GM19240 (cell line): ENCODE results near the gene DOCK4.
A peak's percentile ranks its signal among the peaks of the same experiment; 100 is the strongest.

Experiments
- DNase-seq: peaks from one replicate; pipeline ENCODE4 v3.0.0; 2011; ENCODE audit warnings: low spot score; ENCODE audit not compliant: insufficient read length

DOCK4 gene

DNA sequence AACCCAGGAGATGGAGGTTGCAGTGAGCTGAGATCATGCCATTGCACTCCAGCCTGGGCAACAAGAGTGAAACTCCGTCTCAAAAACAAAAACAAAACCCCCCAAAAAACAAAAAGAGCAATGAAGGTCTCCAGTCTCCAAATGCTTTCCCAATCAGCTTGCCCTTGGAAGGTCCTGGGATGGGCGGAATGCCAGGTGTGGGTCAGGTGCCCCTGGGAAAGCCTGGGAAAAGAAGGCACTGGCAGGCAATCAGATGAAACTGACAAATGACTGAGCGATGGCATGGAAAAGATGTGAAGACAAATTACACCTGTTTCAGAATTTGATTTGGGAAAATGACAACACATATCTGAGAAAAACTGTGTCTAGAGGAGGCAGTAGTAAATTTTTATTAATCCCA, 433.5 kb downstream of the DOCK4 start:
- no peak for DNase-seq

DNA sequence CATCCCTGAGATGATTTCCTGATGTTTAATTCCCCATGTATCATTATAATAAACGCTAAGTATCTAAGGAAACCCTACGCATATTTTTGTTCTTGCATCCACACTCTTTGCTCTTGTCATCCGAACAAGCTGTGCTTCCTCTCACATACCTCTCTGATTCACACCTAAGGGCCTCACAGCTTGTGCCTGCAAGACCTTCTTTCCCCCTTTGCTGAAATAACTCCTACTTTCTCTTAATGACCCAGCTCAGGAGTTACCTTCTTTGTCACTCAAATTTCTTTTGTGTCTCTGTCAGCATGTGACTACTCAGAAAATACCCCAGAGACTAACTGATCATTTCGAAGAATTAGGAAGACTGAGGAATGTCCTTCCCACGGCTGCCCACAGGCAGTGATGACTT, 434.6 kb downstream of the DOCK4 start:
- no peak for DNase-seq

DNA sequence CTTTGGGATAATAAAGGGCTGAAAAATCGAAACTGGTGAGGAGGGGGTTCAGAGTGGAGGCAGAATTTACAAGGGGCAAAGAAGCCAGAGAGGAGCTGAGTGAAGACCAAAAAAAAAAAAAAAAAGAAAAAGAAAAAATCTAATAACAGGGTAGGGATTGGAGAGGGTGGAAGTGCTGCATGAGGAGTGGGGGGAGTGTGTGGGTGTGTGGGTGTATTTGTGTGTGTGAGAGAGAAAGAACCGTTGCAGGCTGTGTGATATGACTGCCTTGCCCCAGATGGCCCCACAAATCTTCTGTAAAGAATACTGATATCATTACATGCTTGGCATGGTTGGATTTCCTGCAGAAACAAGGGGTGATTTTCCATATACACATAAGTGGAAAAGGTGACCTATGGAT, 436.1 kb downstream of the DOCK4 start:
- DNase-seq, result no peak

DNA sequence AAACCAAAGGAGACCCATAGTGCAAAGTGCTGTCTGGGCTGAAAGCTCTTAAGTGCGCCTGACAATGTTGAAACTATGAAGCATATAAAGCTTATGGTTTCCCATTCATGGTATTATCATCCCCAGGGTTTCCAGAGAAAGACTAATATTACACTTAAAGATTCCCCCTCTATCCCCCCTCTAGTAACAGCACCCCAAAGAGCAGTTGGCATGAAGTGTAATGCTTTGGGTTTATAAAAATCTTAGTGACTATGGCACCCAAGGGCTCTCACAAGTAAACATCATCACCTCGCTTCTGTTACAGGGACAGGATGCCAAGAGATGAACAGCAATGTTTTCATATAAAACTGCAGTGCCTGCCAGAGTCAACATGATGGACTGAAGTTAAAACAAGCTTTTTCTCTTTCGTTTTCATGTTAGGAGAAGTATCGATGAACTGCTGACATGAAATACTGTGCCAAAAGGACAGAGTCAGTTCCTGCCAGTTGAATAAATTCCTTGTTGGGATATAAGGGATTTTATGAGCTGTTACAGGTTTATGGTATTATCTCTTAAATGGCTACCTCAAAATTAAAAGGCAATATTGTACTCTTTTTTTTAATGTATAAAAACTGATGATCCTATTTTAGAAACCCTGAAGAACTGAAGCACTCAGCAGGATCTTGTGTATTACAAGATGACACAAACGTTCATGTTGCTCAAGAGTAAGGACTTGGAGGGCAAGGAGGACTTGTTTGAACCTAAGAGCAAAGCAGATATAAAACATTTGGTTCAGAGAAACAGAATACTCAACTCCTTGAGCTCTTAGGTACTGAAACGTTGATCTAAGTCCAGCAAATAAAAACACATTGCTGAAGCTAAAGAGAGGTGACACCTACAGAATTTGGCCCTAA, 440.2 kb downstream of the DOCK4 start:
- no peak for DNase-seq

DNA sequence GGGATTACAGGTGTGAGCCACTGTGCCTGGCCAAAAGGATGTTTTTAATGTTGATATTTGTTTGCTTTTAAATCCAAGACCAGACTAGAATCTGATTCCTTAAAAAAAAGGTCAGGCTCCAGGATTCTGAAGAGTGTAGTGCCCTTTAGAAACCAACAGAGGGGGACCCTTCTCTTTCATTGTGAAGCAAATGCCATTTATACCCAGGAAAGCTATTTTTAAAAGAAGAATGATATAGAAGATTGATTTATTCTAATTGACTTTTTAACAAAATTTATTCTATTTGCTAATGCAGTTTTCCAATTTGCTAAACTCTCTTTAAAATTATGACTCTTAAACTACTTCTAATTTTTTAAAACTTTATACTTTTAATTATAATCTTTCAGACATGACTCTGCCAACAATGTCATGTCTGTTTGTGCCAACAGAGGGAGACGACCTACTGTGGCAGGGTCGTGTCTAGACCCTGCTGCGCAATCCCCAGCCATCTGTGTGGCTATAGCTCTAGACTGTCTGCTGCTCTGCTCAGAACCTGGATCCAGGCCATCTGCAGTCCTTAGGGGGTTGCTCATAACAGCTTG, 442.9 kb downstream of the DOCK4 start:
- DNase-seq, result no peak

DNA sequence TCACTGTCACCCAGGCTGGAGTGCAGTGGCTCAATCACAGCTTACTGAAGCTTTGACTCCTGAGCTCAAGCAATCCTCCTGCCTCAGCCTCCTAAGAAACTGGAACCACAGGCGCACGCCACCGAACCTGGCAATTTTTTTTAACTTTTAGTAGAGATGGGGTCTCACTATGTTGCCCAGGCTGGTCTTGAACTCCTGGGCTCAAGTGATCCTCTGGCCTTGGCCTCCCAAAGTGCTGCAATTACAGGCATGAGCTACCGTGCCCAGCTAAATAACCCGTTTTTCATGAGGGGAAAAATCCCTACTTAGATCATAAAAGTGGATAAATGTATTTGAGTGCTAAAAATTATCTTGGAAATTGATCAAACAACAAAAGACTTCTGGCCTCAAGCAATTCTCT, 443.4 kb downstream of the DOCK4 start:
- no peak for DNase-seq

DNA sequence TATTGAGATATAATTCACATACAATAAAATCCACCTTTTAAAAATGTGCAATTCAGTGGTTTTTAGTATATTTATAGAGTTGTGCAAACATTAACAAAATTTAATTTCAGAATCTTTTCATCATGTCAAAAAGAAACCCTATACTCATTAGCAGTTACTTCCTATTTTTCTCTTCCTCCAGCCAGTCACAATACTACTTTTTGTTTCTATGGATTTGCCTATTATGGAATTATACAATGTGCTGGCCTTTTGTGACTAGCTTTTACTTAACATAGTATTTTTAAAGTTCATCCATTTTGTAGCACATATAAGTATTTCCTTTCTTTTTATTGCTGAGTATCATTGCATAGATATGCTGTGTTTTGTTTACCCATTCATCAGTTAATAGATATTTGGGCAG, 444.0 kb downstream of the DOCK4 start:
- DNase-seq, result no peak

DNA sequence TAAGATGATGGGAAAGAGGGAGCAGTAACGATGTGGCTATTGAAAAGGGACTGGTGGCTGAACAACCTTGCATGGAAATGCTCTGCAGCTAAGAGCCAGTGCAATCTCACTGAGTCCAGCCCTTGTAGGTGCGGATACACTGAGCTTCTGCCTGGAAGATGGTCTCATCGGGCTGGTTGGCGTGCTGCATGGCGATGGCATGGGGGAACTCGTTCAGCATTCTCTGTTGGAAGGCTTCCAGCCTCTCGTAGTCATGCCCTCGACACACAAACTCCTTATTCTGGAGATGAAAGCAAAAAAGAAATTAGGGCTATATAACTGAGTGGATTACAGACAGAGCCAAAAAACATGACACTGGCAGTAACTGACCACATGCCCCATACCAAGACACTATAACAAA, 446.2 kb downstream of the DOCK4 start:
- DNase-seq, result no peak

DNA sequence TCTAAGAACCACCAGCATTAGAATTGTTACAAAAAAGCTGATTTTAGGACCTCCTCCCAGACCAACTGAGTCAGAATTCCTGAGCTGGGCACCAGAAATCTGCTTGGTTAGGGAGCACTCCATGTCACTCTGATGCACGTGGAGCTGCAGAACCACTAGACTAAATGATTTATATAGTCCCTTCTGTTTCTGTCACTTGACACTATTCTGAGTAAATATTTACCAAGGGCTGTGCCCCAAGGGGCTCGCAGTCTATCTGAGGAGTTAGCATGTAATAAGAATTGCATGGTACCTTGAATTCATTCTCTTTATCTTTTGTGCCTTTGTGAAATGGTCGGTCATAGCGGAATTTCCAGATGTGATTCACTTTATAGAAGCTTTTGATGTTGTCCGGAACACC, 447.9 kb downstream of the DOCK4 start:
- no peak for DNase-seq

DNA sequence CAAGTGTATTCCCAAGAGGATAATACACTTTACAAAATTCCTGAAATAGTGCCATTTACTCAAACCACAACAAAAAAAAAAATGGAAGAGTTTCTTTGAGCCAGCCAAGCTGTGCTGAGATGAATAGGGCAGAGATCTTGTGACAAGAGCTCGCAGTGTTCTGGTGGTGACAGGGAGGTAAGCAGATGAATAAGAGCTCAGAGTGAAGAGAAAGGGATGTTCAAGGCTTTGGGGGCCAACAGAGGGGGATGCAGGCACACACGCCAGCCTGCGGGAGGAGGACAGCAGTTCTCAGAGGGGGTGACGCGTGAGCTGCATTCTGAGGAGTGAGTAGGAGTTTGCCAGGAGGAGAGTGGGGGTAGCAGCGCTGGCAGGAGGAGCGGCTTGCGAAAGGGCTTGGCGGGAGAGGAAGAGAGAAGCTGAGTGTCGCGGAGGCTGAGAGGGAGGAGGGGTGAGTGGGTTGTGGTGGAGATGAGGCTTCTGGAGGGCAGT, 449.5 kb downstream of the DOCK4 start:
- no peak for DNase-seq

DNA sequence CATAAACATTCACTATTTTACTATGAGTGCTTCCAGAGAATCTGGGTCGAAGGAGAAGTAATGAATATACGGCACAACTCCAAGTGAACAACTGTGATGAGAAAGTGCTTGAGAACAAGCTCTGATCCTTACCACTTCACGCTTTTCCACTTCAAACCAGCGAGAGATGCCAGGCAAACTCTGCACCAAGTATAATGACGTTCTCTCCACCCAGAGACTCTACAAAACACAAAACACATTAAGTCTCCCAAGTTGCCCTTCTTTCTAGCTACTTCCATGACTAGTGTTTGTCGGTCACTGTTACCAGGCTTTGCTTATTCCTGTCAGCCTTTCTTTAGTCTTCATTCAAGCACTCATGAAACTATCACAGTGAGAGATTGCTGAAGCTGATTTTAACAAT, 450.8 kb downstream of the DOCK4 start:
- no peak for DNase-seq

DNA sequence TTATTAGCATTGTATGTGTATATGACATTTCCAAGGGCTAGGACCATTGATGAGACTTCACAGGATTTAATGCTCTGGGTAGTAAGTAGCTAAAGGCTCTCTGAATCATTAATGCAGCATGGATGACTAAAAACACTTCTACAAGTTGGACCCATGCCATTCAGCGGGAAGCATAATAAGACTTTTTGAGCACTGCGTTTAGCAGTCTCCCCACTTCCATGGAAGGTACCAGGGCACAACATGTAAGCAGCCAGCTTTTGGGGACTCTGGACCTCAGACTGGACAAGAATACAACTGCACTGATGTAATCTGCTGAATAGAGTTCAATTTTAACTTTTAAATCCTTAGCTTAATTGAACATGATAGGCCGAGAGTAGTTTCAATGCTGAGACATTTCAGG, 452.2 kb downstream of the DOCK4 start:
- no peak for DNase-seq

DNA sequence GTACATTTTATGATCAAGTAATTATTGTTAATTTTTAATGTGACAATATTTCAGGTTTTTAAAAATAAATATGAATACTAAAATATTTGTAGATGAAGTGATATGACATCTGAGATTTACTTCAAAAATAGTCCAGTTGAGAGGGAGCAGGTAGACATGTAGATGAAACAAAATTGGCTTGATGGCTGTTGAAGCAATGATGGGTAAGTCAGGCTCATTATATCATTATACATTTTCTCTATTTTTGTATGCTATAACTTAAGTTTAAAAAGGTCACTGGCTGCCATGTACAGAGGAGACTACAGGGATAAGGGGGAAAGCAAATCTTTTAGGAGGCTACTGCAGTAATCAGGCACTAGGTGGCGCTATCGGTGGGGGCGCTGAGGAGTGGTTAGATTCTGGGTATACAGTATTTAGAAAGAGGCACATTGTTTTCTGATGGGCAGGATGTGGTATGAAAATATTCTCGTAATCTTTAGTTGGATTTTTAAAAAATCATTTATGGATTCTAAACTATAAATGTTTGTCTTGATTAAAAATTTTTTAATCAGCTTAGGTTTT, 454.1 kb downstream of the DOCK4 start:
- peak; percentile 19 for DNase-seq

DNA sequence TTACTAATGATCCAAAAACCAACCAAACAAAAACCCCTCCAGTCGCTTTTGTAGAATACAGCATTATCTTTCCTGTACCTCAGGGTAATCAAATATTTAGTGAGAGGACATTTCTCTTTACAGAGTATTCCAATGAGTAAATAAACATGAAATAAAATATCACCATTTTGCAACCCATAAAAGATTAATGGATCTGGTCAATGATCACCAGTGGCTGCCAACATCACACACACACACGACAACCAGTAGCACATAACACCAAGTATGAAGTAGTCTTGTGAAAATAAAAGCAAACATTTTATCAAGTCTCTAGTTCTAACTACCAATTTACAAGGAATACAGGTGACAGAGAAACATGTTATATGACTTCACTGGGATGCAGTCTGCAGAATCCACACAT, 455.3 kb downstream of the DOCK4 start:
- DNase-seq, result no peak

DNA sequence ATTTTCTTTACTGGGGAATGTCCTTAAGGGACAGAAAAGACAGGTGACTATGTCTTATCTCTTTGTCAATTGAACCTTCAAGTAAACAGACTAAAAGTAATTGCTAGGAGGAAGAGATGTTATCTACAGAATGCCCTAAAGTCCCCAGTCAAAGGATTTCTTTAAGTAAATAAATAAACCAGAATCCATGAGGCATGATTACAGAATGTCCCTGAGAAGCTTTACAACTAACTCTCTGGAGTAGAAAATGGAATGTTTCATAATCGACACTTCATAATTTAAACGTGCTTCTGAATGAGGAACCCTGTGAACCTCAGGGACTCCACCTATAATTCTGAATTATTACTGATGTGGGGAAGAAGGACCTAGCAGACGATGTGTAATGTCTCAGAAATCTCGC, 456.0 kb downstream of the DOCK4 start:
- DNase-seq, result no peak

DNA sequence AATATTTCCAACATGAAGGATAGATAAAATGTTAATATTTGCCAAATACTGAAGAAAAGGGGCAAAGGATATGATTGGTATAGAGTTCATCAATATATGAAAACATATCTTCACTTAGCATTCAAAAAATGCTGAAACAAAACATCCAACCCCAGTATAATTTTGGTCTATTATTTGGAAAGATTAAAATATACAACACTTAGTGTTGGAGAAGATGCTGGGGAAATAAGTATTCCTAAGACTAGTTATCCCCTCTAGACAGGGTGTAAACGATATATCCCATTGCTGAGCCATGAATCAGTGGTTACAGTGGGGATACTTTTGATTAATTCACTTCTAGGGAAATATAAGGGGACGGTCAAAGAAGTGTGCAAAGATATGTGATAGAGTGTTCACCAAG, 456.6 kb downstream of the DOCK4 start:
- no peak for DNase-seq

DNA sequence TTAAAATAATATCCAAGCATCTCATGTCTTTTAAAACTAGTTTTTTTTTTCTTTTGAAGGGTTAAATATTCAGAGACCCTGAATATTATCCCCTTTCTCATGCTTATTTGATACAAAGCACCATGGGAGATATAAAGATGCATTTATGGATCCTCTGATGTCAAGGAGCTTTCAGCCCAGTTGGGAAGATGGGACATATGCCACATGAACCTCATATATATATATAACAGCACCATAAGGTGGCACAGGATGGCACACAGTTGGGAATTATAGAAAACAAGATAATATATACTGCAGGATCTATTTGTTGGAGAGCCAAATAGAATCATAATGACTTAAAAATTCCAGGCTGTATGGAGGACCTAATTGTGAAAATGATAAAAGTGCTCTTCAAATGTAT, 458.5 kb downstream of the DOCK4 start:
- no peak for DNase-seq

DNA sequence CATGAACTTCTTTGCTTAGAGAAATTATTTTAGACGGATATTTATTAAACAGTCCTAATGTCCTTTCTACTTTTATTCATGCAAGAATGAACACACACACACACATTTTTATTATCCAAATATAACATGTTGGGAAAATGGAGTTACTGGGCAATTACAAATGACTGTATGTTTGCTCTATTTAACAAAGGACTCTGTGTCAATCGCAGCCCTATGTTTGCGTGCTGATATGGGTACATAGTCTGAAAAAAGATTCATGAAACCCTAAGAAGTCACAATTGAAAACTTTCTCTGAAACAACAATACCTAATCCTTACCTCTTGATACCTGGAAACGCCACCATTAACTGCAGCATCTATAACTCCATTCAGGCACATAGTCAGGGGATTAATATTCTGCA, 459.2 kb downstream of the DOCK4 start:
- DNase-seq, result no peak

DNA sequence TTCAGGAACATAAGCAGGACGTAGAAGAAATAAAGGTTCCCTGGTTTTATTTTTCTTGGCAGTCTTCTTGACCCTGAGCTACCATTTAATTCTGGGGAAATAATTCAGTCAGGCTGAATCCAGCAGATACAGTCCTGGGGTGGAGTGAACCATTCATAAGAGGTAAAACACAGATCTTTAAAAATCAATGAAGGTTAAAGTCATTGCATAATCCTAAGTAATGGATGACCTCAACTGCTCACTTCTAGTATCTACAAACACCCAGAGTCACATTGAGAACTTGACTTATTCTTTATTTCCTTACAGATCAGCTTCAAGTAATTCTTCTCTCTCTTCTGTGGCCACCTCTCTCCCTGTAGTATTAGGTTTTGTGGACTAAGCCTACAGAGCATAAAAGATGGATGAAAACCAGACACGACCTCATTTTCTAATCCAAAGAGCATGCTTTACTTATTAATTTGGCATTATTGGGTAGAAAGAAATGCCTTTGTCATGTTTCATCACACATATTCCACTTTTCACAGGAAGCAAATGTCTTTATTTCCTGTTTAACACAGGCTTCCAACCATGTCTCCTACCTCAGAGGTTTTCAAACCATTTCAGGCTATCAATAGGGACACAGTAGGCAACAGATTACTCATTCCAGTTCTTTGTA, 461.6 kb downstream of the DOCK4 start:
- DNase-seq, result no peak

DNA sequence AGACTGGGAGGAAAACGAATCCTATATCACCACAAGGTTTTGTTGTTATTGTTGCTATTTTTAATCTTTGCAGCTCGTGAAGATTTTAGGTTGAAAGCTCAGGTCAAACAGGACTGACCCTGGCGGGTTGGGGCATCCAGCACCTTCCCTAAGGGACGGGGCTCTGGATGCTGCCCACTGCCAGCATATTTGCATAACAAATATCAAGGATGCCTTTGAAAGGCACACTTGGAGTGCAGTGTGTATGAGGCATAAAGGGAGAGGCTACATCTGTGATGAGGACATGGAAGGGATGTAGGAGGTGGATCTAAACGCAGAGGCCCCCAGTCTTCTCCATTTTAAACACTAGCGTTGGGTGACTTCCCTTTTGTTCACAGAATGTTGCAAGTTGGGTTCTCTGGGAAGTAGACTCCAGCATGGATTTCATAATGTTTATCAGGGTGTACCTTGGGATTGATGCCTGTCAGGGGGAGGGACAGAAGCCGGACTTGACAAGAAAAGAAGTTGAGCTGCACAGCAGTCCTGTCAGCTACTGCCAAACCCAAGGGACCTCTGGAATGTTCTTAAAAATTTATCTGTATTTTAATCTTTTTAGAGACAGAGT, 462.9 kb downstream of the DOCK4 start:
- no peak for DNase-seq

DNA sequence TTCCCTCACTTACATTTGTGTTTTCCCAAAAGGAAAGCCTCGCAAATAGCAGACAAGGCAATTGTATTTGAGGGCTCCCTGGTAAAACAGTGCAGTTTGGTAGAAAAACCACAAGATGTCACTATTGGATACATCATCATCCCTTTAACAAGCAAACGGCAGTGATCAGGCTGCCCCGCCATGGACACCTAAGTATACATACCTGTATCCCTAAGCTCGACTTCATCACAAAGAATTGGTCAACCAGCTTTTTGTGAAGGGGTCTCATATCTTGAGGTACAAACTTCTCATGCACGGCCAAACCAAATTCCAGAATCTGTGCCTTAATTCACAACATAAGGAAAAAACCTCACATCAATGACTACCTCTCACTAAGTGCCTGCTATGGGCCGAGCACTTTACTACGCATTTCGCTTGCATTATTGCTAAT, 464.4 kb downstream of the DOCK4 start:
- DNase-seq, result peak; percentile 23

DNA sequence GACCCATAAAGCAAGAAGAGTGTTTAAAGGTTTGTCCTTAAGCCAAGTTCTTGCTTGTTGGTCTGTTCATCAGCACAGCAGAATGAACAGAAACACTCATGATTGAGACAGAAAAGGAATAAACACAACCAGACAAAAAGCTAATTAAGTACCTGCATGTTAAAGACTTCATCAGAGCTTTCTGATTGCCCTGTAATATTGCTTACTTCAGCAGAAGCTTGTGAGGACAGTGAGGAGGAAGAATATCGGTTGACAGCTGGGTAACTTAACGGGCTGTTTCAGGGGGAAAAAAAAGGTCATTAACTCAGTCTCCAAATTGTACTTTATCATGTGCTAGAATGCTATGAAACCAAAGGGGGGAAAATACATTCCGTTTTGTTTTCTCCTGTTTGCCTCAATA, 465.3 kb downstream of the DOCK4 start:
- no peak for DNase-seq
